Kidney (tissue), 14 donors: ENCODE measurements around the gene PRICKLE4. TPM values are rescaled to one million over a fixed set of nuclear protein-coding genes. Genes with fewer than 3 reads are reported as not detected.

ENCODE experiments used
- DNase-seq, 5 donors: peaks; one replicate each; pipeline ENCODE4 v3.0.0-alpha.2; 2013 to 2020
- FAIRE-seq: peaks from 2 replicates; lab custom pipeline; 2012; peaks lifted over from hg19 to GRCh38; lab: Jason Lieb, UNC
- H3K27ac ChIP-seq, 2 donors: one replicate each; pipeline ENCODE4 v1.7.0; 2013; ENCODE audit warnings: low read depth in 2 of 2, low read length in 2 of 2, inconsistent platforms in 1 of 2
- H3K27me3 ChIP-seq: one replicate; pipeline ENCODE4 v1.7.1; 2013; ENCODE audit warnings: low read length, inconsistent platforms; ENCODE audit not compliant: control insufficient read depth, insufficient read depth
- H3K36me3 ChIP-seq, 3 donors: one replicate each; pipeline versions ENCODE4 v1.7.0 to v1.7.1; 2013; ENCODE audit warnings: low read length in 3 of 3, control low read depth in 1 of 3, inconsistent platforms in 1 of 3; ENCODE audit not compliant: insufficient read depth in 3 of 3, control insufficient read depth in 2 of 3
- H3K4me1 ChIP-seq, 3 donors: one replicate each; pipeline versions ENCODE4 v1.7.0 to v1.7.1; 2013; ENCODE audit warnings: low read length in 3 of 3, inconsistent platforms in 1 of 3, low read depth in 1 of 3; ENCODE audit not compliant: control insufficient read depth in 2 of 3, insufficient read depth in 2 of 3
- H3K4me3 ChIP-seq, 3 donors: one replicate each; pipeline versions ENCODE4 v1.7.0 to v1.8.1; 2013; ENCODE audit warnings: low read length in 3 of 3, control low read depth in 1 of 3, inconsistent platforms in 1 of 3
- H3K9ac ChIP-seq, 3 donors: one replicate each; pipeline versions ENCODE4 v1.7.0 to v1.7.1; 2013; ENCODE audit warnings: low read length in 3 of 3, control low read depth in 1 of 3, inconsistent platforms in 1 of 3
- H3K9me3 ChIP-seq, 3 donors: one replicate each; pipeline versions ENCODE4 v1.7.0 to v1.7.1; 2013; ENCODE audit warnings: low read length in 3 of 3, control low read depth in 1 of 3, inconsistent platforms in 1 of 3; ENCODE audit not compliant: control insufficient read depth in 2 of 3, insufficient read depth in 1 of 3
- CTCF ChIP-seq: IDR thresholded peaks from 3 replicates; pipeline ENCODE4 v1.5.1; 2012; ENCODE audit warnings: mild to moderate bottlenecking, moderate library complexity, borderline replicate concordance; ENCODE audit not compliant: insufficient read depth; ENCODE audit errors: extremely low read depth
- intact Hi-C: fragments of 100-400 bp; cut with DNase I; formaldehyde crosslinking; loops from one replicate; pipeline ENCODE4 v1.11.1; 2022
- polyA plus RNA-seq: library from polyadenylated mRNA; stranded (reverse); fragments of 350-450 nt; fragmentation: Illumina TruSeq; extraction: RNeasy Lipid Tissue Mini Kit (QIAGEN cat#74804); gene quantifications from one replicate; pipeline ENCODE4 v1.2.3, GENCODE V29; 2014; ENCODE audit warnings: low read depth, low replicate concordance; ENCODE audit not compliant: insufficient read depth
- total RNA-seq: library from RNA; stranded (reverse); fragmentation: NEBNext Ultra II Directional; extraction: Animal tissue kit (Norgen Biotek cat#: 25700); gene quantifications from one replicate; pipeline ENCODE4 v1.2.1, GENCODE V29; 2021
- donor health status: control.
- donor health status: control.
- donor health status: control.
- donor health status: control.
- donor health status: control.
- donor health status: DM: yes; HTN: yes; CAD: no.
- donor health status: Normal renal cell carcinoma (clear cell type).

Gene PRICKLE4
- total and polyA plus RNA-seq, 2 donors from 2014 or later: 1.4 to 6.5 TPM

GRCh38 chr6:41791305-41791704 is 10.7 kb downstream of the PRICKLE4 start:
- no peaks in the 10 kb centered on the region for H3K4me1 ChIP-seq
- H3K4me3 ChIP-seq: no peak overlapping the region
- no peak overlapping the region for H3K27ac ChIP-seq
- H3K9ac ChIP-seq: no peak overlapping the region
- FAIRE-seq (no peak), DNase-seq (no peak)
- H3K27me3 ChIP-seq: no peaks in the 10 kb centered on the region
- no peak for TF ChIP-seq CTCF
- no peaks in the 10 kb centered on the region for H3K9me3 ChIP-seq
- intact Hi-C loops: no loop called here
- H3K36me3 ChIP-seq: peaks cover 2 to 33% (median 10%) of the 10 kb centered on the region in 3 donors

- Histone ChIP-seq H3K4me3 (no peak overlapping the region), H3K4me1 (no peaks in the 10 kb centered on the region), H3K9me3 (no peaks in the 10 kb centered on the region), H3K36me3 (peaks cover 2 to 33% (median 10%) of the 10 kb centered on the region in 3 donors), H3K27me3 (no peaks in the 10 kb centered on the region), H3K27ac (no peak overlapping the region), H3K9ac (no peak overlapping the region)
- TF ChIP-seq CTCF: no peak
- FAIRE-seq: no peak
- intact Hi-C loops: no loop called here
- DNase-seq: no peak
Observed at GRCh38 chr6:41791984-41792383, 11.4 kb downstream of the PRICKLE4 start.

- FAIRE-seq (no peak), DNase-seq (no peak)
- no peaks in the 10 kb centered on the region for H3K27me3 ChIP-seq
- no peaks in the 10 kb centered on the region for H3K9me3 ChIP-seq
- H3K36me3 ChIP-seq: peaks cover 0 to 14% (median 0%) of the 10 kb centered on the region in 3 donors
- H3K4me3 ChIP-seq: no peak overlapping the region
- no peak overlapping the region for H3K9ac ChIP-seq
- intact Hi-C loops: no loop called here
- peaks cover 0 to 3% (median 3%) of the 10 kb centered on the region in 3 donors for H3K4me1 ChIP-seq
- no peak for TF ChIP-seq CTCF
- no peak overlapping the region for H3K27ac ChIP-seq
Observed at GRCh38 chr6:41796474-41796873, 15.9 kb downstream of the PRICKLE4 start.
